H1 (cell line): ENCODE measurements around the gene LY9. TPM values are rescaled to one million over a fixed set of nuclear protein-coding genes. Genes with fewer than 3 reads are reported as not detected.

Experiments
- CTCF ChIA-PET: fragments of 300-600 bp; sonication (Branson Sonifier 250); formaldehyde crosslinking; loops from one replicate; lab custom pipeline; 2021; ENCODE audit not compliant: partially characterized antibody; lab: Charles Lee
- POLR2A ChIA-PET: fragments of 300-600 bp; sonication (Branson Sonifier 250); formaldehyde crosslinking; loops from one replicate; lab custom pipeline; 2021; ENCODE audit warnings: inconsistent platforms; ENCODE audit not compliant: partially characterized antibody; lab: Charles Lee
- DNase-seq, 2 experiments: peaks; one replicate each; pipeline versions ENCODE4 v3.0.0 to v3.0.0-alpha.2; 2010 to 2022; ENCODE audit warnings: low spot score in 2 of 2, low read depth in 1 of 2, mixed read lengths in 1 of 2
- FAIRE-seq: peaks from 2 replicates; lab custom pipeline; 2011; peaks lifted over from hg19 to GRCh38; lab: Jason Lieb, UNC
- H2AFZ ChIP-seq: 2 replicates; pipeline ENCODE4 v1.8.1; 2012; ENCODE audit warnings: low read length, inconsistent platforms
- H2AK5ac ChIP-seq: 2 replicates; pipeline ENCODE4 v1.6.1; 2013; ENCODE audit warnings: low read depth, low read length
- H2BK120ac ChIP-seq: replicated peaks from 2 replicates; pipeline ENCODE3; 2013; ENCODE audit warnings: low read depth, low read length, inconsistent platforms
- H2BK12ac ChIP-seq: 2 replicates; pipeline ENCODE4 v1.6.1; 2013; ENCODE audit warnings: low read depth, low read length
- H2BK15ac ChIP-seq: 2 replicates; pipeline ENCODE4 v1.6.1; 2013; ENCODE audit warnings: low read length
- H2BK20ac ChIP-seq: 2 replicates; pipeline ENCODE4 v1.6.1; 2013; ENCODE audit warnings: low read length
- H2BK5ac ChIP-seq: 2 replicates; pipeline ENCODE4 v1.6.1; 2013; ENCODE audit warnings: low read depth, low read length
- H3K14ac ChIP-seq: 2 replicates; pipeline ENCODE4 v1.6.1; 2013; ENCODE audit warnings: inconsistent platforms; ENCODE audit not compliant: insufficient read length
- H3K18ac ChIP-seq: 2 replicates; pipeline ENCODE4 v1.6.1; 2013; ENCODE audit warnings: low read length; ENCODE audit errors: extremely low read depth
- H3K23ac ChIP-seq: 2 replicates; pipeline ENCODE4 v1.6.1; 2013; ENCODE audit warnings: inconsistent platforms; ENCODE audit not compliant: insufficient read length
- H3K23me2 ChIP-seq: 2 replicates; pipeline ENCODE4 v1.6.1; 2013; ENCODE audit warnings: low read depth, low read length
- H3K27ac ChIP-seq: 2 replicates; pipeline ENCODE4 v1.6.1; 2011; ENCODE audit warnings: low read depth, low read length, inconsistent platforms
- H3K27me3 ChIP-seq, 4 experiments: replicated peaks in 1 of 4; 1 replicate in 1 of 4; 2 replicates in 3 of 4; pipeline versions ENCODE4 v1.6.1 to v1.8.1; 2011 to 2013; ENCODE audit warnings: low read length in 3 of 4, mild to moderate bottlenecking in 3 of 4, inconsistent platforms in 2 of 4, mixed read lengths in 2 of 4, moderate library complexity in 1 of 4; ENCODE audit not compliant: control insufficient read depth in 3 of 4, insufficient read depth in 3 of 4; ENCODE audit errors: extremely low read depth in 1 of 4
- H3K36me3 ChIP-seq, 4 experiments: 2 replicates each; pipeline versions ENCODE4 v1.6.1 to v1.8.1; 2011 to 2013; ENCODE audit warnings: mild to moderate bottlenecking in 4 of 4, low read length in 3 of 4, moderate library complexity in 2 of 4, control low read depth in 1 of 4, inconsistent platforms in 1 of 4; ENCODE audit not compliant: insufficient read depth in 4 of 4, control insufficient read depth in 2 of 4
- H3K4ac ChIP-seq: replicated peaks from 2 replicates; pipeline ENCODE3; 2013; ENCODE audit warnings: low read length, low read depth, mixed read lengths, inconsistent platforms; ENCODE audit not compliant: insufficient read length
- H3K4me1 ChIP-seq, 4 experiments: replicated peaks in 1 of 4; 1 replicate in 1 of 4; 2 replicates in 3 of 4; pipeline versions ENCODE4 v1.6.1 to v1.8.1; 2011 to 2013; ENCODE audit warnings: low read length in 3 of 4, inconsistent platforms in 2 of 4, mixed read lengths in 1 of 4; ENCODE audit not compliant: insufficient read depth in 4 of 4, control insufficient read depth in 3 of 4
- H3K4me2 ChIP-seq, 2 experiments: 2 replicates each; pipeline versions ENCODE4 v1.6.1 to v1.8.1; 2011 to 2013; ENCODE audit warnings: low read depth in 2 of 2, low read length in 2 of 2, control low read depth in 1 of 2, inconsistent platforms in 1 of 2, mild to moderate bottlenecking in 1 of 2; ENCODE audit not compliant: insufficient read depth in 1 of 2
- H3K4me3 ChIP-seq, 4 experiments: fragments of 200-600, 300-600 bp in 1 of 4; sonication (generic), shearing (Covaris generic), sonication (Bioruptor Twin) in 1 of 4; 2 replicates each; pipeline versions ENCODE4 v1.5.1 to v1.8.1; 2011 to 2016; ENCODE audit warnings: low read length in 4 of 4, low read depth in 3 of 4, control low read depth in 2 of 4, inconsistent platforms in 2 of 4, mild to moderate bottlenecking in 2 of 4, mixed read lengths in 1 of 4, moderate library complexity in 1 of 4; ENCODE audit not compliant: insufficient read depth in 2 of 4; ENCODE audit errors: extremely low read depth in 1 of 4
- H3K56ac ChIP-seq: replicated peaks from 2 replicates; pipeline ENCODE3; 2013; ENCODE audit warnings: low read depth, mild to moderate bottlenecking, mixed read lengths, low read length, inconsistent platforms; ENCODE audit not compliant: insufficient read length
- H3K79me1 ChIP-seq: 2 replicates; pipeline ENCODE4 v1.6.1; 2013; ENCODE audit warnings: low read depth, low read length, control low read depth
- H3K79me2 ChIP-seq, 2 experiments: 2 replicates each; pipeline versions ENCODE4 v1.6.1 to v1.8.1; 2012 to 2013; ENCODE audit warnings: low read length in 2 of 2, mild to moderate bottlenecking in 2 of 2, inconsistent platforms in 1 of 2; ENCODE audit not compliant: insufficient read depth in 2 of 2, control insufficient read depth in 1 of 2
- H3K9ac ChIP-seq, 4 experiments: replicated peaks in 1 of 4; 1 replicate in 1 of 4; 2 replicates in 3 of 4; pipeline versions ENCODE4 v1.6.1 to v1.8.1; 2011 to 2013; ENCODE audit warnings: low read depth in 3 of 4, low read length in 3 of 4, control low read depth in 2 of 4, mild to moderate bottlenecking in 2 of 4, moderate library complexity in 2 of 4, inconsistent platforms in 1 of 4; ENCODE audit errors: extremely low read depth in 1 of 4
- H3K9me3 ChIP-seq, 2 experiments: 2 replicates each; pipeline versions ENCODE4 v1.6.1 to v1.8.1; 2012 to 2013; ENCODE audit warnings: mild to moderate bottlenecking in 2 of 2, moderate library complexity in 2 of 2, control low read depth in 1 of 2, inconsistent platforms in 1 of 2, low read depth in 1 of 2, low read length in 1 of 2, mixed read lengths in 1 of 2; ENCODE audit not compliant: insufficient read depth in 2 of 2
- H4K20me1 ChIP-seq, 2 experiments: replicated peaks in 1 of 2; 2 replicates each; pipeline versions ENCODE3 to v1.8.1; 2011 to 2013; ENCODE audit warnings: inconsistent platforms in 2 of 2, low read length in 2 of 2, mild to moderate bottlenecking in 1 of 2; ENCODE audit not compliant: insufficient read depth in 2 of 2, control insufficient read depth in 1 of 2
- H4K5ac ChIP-seq: 2 replicates; pipeline ENCODE4 v1.6.1; 2013; ENCODE audit warnings: low read length, low read depth, mixed read lengths, inconsistent platforms; ENCODE audit not compliant: insufficient read length
- H4K8ac ChIP-seq: 2 replicates; pipeline ENCODE4 v1.8.0; 2013; ENCODE audit warnings: mild to moderate bottlenecking, moderate library complexity, low read length, inconsistent platforms; ENCODE audit not compliant: insufficient read depth; ENCODE audit errors: extremely low read depth
- H4K91ac ChIP-seq: replicated peaks from 2 replicates; pipeline ENCODE3; 2013; ENCODE audit warnings: low read length, mixed read lengths, inconsistent platforms; ENCODE audit not compliant: insufficient read length
- BCL11A ChIP-seq, 2 experiments: IDR thresholded peaks; one replicate each; pipeline ENCODE4 v1.6.1; 2011; ENCODE audit warnings: low read depth in 2 of 2, low read length in 2 of 2, mild to moderate bottlenecking in 2 of 2
- CHD1 ChIP-seq: IDR thresholded peaks from 2 replicates; pipeline ENCODE4 v1.6.1; 2012; ENCODE audit warnings: low read depth, low read length, improper control_type of control experiment
- WGBS, 2 experiments: shearing (Covaris generic) in 1 of 2; methylation state at CpG; one replicate each; pipeline versions ENCODE4 v1.1.6 to v1.1.7; 2013 to 2015; ENCODE audit warnings: low lambda C conversion rate in 2 of 2, mixed read lengths in 2 of 2, inconsistent platforms in 1 of 2, low coverage in 1 of 2, missing lambda C conversion rate in 1 of 2; ENCODE audit not compliant: insufficient replicate concordance in 2 of 2, insufficient coverage in 1 of 2, insufficient read length in 1 of 2; ENCODE audit errors: extremely low coverage in 1 of 2, missing lambda C conversion rate in 1 of 2; 5-methylcytosine and 5-hydroxymethylcytosine counted together
- polyA plus RNA-seq, 7 experiments: library from polyadenylated mRNA; depleted of rRNA in 3 of 7; stranded (reverse) in 5 of 7; unstranded in 2 of 7; fragments of >200 nt in 5 of 7; fragments of 200-250 nt in 2 of 7; gene quantifications; 1 replicate in 5 of 7; 2 replicates in 1 of 7; 4 replicates in 1 of 7; pipeline versions ENCODE4 v1.2.1 to v1.2.3, GENCODE V29; 2011 to 2013; ENCODE audit warnings: missing spikeins in 2 of 7, mixed read lengths in 2 of 7
- total RNA-seq: library from RNA; stranded (reverse); fragmentation: NEBNext Ultra II Directional; extraction: Animal tissue kit (Norgen Biotek cat#: 25700); gene quantifications from 2 replicates; pipeline ENCODE4 v1.2.1, GENCODE V29; 2021

Gene LY9
- total and polyA plus RNA-seq, 2 of the 8 experiments (the other 6 are each of a cell fraction or from before 2014, with no cell fraction given): not detected

GRCh38 chr1:160876311-160876710 is 80.3 kb downstream of the LY9 start:
- DNase-seq: no peak
- Histone ChIP-seq H2AK5ac (no peak overlapping the region), H3K27ac (no peak overlapping the region), H3K4me1 (peaks cover 0 to 1% (median 0%) of the 10 kb centered on the region in 4 experiments; a peak in 1 of 7 replicates), H2AFZ (no peak overlapping the region), H3K9me3 (no peaks in the 10 kb centered on the region), H3K79me1 (no peaks in the 10 kb centered on the region), H3K14ac (no peak overlapping the region), H3K36me3 (no peaks in the 10 kb centered on the region), H4K91ac (no peak overlapping the region), H2BK12ac (no peak overlapping the region), H3K23me2 (no peaks in the 10 kb centered on the region), H2BK120ac (no peak overlapping the region), H3K4ac (no peak overlapping the region), H2BK5ac (no peak overlapping the region), H2BK15ac (no peak overlapping the region), H4K5ac (no peak overlapping the region), H3K79me2 (no peaks in the 10 kb centered on the region), H3K23ac (no peak overlapping the region), H3K18ac (no peak overlapping the region), H3K27me3 (no peaks in the 10 kb centered on the region), H3K4me2 (no peak overlapping the region), H3K4me3 (no peak overlapping the region), H4K8ac (no peak overlapping the region), H3K9ac (no peak overlapping the region), H2BK20ac (no peak overlapping the region), H4K20me1 (no peaks in the 10 kb centered on the region), H3K56ac (no peak overlapping the region)
- POLR2A ChIA-PET: no interaction called here
- no peak for FAIRE-seq
- 92% methylated on average over 5 of the region's 5 CpGs; no CpG with 5 or more reads in 1 of the 2 experiments for WGBS, 2 experiments
- CTCF ChIA-PET: interaction anchor here (0.6 to 5.7 kb wide), 14 partner anchors 10 to 99 kb away, joined by 3 to 33 read pairs (median 5); partner anchors contain the start of genes ITLN1 and ITLN2
- no peak for TF ChIP-seq BCL11A (IDR thresholded peaks at IDR 0.05; ENCODE audit: low read depth in 2 of 2, low read length in 2 of 2)
- no peak for TF ChIP-seq CHD1
